Measurements from ENCODE around the gene INAFM2. TPM values are rescaled to one million over a fixed set of nuclear protein-coding genes. Genes with fewer than 3 reads are reported as not detected.

INAFM2 gene
- total and polyA plus RNA-seq, 9 of the 15 experiments (the other 6 are each of a cell fraction or from before 2014, with no cell fraction given) = 11.8 to 43.1 (median 27.2) TPM

DNA sequence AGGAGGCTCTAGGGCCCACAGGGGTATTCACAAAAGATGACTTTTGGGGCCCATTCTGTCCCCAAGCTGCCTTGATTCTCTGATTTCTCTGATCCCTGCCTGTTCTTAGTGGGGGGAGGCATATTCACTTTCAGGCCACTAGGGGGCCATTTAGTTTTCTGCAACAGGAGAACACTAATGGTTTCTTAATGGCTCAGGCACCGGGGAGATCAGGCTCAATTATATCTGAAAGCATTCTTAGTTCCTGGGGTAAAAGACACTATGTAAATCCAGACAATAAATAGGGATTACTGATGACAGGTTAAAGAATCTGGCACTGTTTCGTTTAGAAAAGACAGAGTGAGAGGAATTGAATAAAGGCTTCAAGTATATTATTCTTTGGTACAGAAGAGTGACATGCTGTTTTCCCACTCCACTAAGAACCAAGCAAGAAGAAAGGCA is 2.5 kb upstream of the INAFM2 start (continued):
- TF ChIP-seq, protein P1, sequence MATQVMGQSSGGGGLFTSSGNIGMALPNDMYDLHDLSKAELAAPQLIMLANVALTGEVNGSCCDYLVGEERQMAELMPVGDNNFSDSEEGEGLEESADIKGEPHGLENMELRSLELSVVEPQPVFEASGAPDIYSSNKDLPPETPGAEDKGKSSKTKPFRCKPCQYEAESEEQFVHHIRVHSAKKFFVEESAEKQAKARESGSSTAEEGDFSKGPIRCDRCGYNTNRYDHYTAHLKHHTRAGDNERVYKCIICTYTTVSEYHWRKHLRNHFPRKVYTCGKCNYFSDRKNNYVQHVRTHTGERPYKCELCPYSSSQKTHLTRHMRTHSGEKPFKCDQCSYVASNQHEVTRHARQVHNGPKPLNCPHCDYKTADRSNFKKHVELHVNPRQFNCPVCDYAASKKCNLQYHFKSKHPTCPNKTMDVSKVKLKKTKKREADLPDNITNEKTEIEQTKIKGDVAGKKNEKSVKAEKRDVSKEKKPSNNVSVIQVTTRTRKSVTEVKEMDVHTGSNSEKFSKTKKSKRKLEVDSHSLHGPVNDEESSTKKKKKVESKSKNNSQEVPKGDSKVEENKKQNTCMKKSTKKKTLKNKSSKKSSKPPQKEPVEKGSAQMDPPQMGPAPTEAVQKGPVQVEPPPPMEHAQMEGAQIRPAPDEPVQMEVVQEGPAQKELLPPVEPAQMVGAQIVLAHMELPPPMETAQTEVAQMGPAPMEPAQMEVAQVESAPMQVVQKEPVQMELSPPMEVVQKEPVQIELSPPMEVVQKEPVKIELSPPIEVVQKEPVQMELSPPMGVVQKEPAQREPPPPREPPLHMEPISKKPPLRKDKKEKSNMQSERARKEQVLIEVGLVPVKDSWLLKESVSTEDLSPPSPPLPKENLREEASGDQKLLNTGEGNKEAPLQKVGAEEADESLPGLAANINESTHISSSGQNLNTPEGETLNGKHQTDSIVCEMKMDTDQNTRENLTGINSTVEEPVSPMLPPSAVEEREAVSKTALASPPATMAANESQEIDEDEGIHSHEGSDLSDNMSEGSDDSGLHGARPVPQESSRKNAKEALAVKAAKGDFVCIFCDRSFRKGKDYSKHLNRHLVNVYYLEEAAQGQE (IDR thresholded peaks at IDR 0.05; ENCODE audit: borderline replicate concordance) = peak; percentile 38; the same call in 1 of the 2 replicates
- TF ChIP-seq, protein P1 (CRISPR knock-in tag; IDR thresholded peaks at IDR 0.05; ENCODE audit: low read depth) = no peak
- TF ChIP-seq YY1 (IDR thresholded peaks at IDR 0.05; ENCODE audit: borderline replicate concordance in 1 of 3, control insufficient read depth in 1 of 3, extremely low read depth in 1 of 3, insufficient read depth in 3 of 3, insufficient read length in 1 of 3, insufficient replicate concordance in 2 of 3, low read depth in 1 of 3, low read length in 2 of 3) (peak in 1 of 3 experiments; percentile 26), CTCFL (IDR thresholded peaks at IDR 0.05; ENCODE audit: borderline replicate concordance, insufficient read depth, low read depth, low read length, poor library complexity, severe bottlenecking) (peak; percentile 65), ZNF766 (CRISPR knock-in tag; conservative IDR thresholded peaks at IDR 0.05) (peak; percentile 70), VEZF1 (CRISPR knock-in tag; IDR thresholded peaks at IDR 0.05) (peak; percentile 60), ERF (CRISPR knock-in tag; IDR thresholded peaks at IDR 0.05) (no peak), NR2C2 (CRISPR knock-in tag; IDR thresholded peaks at IDR 0.05) (no peak), NR2C2 (tag; IDR thresholded peaks at IDR 0.05) (no peak), SMAD3 (CRISPR knock-in tag; conservative IDR thresholded peaks at IDR 0.05) (no peak)
- TF ChIP-seq, protein P2, sequence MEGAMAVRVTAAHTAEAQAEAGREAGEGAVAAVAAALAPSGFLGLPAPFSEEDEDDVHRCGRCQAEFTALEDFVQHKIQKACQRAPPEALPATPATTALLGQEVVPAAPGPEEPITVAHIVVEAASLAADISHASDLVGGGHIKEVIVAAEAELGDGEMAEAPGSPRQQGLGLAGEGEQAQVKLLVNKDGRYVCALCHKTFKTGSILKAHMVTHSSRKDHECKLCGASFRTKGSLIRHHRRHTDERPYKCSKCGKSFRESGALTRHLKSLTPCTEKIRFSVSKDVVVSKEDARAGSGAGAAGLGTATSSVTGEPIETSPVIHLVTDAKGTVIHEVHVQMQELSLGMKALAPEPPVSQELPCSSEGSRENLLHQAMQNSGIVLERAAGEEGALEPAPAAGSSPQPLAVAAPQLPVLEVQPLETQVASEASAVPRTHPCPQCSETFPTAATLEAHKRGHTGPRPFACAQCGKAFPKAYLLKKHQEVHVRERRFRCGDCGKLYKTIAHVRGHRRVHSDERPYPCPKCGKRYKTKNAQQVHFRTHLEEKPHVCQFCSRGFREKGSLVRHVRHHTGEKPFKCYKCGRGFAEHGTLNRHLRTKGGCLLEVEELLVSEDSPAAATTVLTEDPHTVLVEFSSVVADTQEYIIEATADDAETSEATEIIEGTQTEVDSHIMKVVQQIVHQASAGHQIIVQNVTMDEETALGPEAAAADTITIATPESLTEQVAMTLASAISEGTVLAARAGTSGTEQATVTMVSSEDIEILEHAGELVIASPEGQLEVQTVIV (CRISPR knock-in tag; IDR thresholded peaks at IDR 0.05; ENCODE audit: borderline replicate concordance) = no peak

All from K562 (cell line).